ENCODE data around the gene MAP4K3. TPM values are rescaled to one million over a fixed set of nuclear protein-coding genes. Genes with fewer than 3 reads are reported as not detected.

Gene MAP4K3
- total and polyA plus RNA-seq, 10 of the 15 experiments (the other 5 are each of a cell fraction or from before 2014, with no cell fraction given): 0.04 to 0.95 (median 0.21) TPM; not detected in 1

DNA sequence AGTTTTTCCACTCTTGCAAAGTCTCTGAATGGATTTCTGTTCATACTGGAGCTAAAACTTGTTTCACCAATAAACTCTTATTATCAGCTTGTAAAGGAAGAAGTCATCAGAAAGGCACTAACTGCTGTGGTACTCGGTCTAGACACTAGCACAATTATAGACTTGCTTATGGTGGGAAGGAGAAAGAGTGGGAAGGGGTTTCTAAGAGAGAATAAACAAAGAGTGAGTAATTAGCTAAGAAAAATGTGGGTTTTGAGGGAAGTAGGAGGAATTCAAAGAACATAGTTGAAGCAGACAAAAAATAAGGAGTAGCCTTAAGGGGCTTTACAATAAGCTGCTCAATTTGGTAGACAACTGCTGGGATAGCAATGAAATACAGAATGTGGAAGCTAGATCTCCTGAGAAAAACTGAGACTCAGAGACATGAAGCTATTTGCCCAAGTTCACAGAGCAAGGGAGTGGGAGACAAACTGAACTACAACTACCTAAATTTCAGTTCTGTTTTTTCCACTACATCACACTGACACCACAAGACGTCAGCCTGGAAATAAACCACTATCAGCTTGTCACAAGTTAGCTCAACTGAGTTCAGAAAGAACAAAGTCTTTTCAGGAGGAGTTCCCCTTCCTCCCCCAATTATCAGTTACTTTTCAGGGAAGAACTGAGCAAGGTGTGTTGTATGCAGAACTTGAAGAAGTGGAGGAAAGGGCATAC, 59.7 kb downstream of the MAP4K3 start (continued):
- TF ChIP-seq, protein P1, sequence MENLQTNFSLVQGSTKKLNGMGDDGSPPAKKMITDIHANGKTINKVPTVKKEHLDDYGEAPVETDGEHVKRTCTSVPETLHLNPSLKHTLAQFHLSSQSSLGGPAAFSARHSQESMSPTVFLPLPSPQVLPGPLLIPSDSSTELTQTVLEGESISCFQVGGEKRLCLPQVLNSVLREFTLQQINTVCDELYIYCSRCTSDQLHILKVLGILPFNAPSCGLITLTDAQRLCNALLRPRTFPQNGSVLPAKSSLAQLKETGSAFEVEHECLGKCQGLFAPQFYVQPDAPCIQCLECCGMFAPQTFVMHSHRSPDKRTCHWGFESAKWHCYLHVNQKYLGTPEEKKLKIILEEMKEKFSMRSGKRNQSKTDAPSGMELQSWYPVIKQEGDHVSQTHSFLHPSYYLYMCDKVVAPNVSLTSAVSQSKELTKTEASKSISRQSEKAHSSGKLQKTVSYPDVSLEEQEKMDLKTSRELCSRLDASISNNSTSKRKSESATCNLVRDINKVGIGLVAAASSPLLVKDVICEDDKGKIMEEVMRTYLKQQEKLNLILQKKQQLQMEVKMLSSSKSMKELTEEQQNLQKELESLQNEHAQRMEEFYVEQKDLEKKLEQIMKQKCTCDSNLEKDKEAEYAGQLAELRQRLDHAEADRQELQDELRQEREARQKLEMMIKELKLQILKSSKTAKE (IDR thresholded peaks at IDR 0.05; ENCODE audit: low read depth, poor library complexity, severe bottlenecking): peak; percentile 67
- TF ChIP-seq SMARCA5 (IDR thresholded peaks at IDR 0.05) (peak; percentile 84; the same call in 1 of the 2 replicates), EP300 (IDR thresholded peaks at IDR 0.05; ENCODE audit: borderline replicate concordance in 1 of 2, control insufficient read depth in 1 of 2, low read depth in 2 of 2, low read length in 2 of 2) (peak; percentile 96 to 97; a peak in 3 of 4 replicates), CREB1 (IDR thresholded peaks at IDR 0.05; ENCODE audit: low read depth) (peak; percentile 98), PAX5 (IDR thresholded peaks at IDR 0.05; ENCODE audit: borderline replicate concordance, low read depth, low read length) (peak; percentile 73), ZNF274 (IDR thresholded peaks at IDR 0.05; ENCODE audit: insufficient read depth, insufficient read length) (no peak), IRF4 (IDR thresholded peaks at IDR 0.05; ENCODE audit: low read depth, low read length) (peak; percentile 75; the same call in 1 of the 2 replicates), CBX5 (IDR thresholded peaks at IDR 0.05; ENCODE audit: low read depth) (0 out of 2 replicates have a peak, but pooled peaks have one; percentile 27), IKZF1 (conservative IDR thresholded peaks at IDR 0.05) (peak; percentile 85), DPF2 (IDR thresholded peaks at IDR 0.05) (peak; percentile 92), GATAD2B (conservative IDR thresholded peaks at IDR 0.05; ENCODE audit: low read depth) (peak; percentile 46; the same call in 1 of the 2 replicates), MTA2 (IDR thresholded peaks at IDR 0.05; ENCODE audit: low read depth) (peak; percentile 95), CHD2 (IDR thresholded peaks at IDR 0.05; ENCODE audit: borderline replicate concordance, low read depth, low read length) (peak; percentile 81), CHD1 (IDR thresholded peaks at IDR 0.05; ENCODE audit: low read depth, low read length) (no peak), ASH2L (IDR thresholded peaks at IDR 0.05; ENCODE audit: borderline replicate concordance, low read depth) (no peak), RAD51 (IDR thresholded peaks at IDR 0.05) (peak; percentile 56), RUNX3 (IDR thresholded peaks at IDR 0.05; ENCODE audit: low read length) (peak; percentile 78), BACH1 (IDR thresholded peaks at IDR 0.05; ENCODE audit: borderline replicate concordance) (peak; percentile 79; the same call in 1 of the 2 replicates), SPI1 (IDR thresholded peaks at IDR 0.05; ENCODE audit: borderline replicate concordance, insufficient read depth, low read depth, low read length) (peak; percentile 97), IKZF2 (IDR thresholded peaks at IDR 0.05) (peak; percentile 95)
- TF ChIP-seq, protein P2, sequence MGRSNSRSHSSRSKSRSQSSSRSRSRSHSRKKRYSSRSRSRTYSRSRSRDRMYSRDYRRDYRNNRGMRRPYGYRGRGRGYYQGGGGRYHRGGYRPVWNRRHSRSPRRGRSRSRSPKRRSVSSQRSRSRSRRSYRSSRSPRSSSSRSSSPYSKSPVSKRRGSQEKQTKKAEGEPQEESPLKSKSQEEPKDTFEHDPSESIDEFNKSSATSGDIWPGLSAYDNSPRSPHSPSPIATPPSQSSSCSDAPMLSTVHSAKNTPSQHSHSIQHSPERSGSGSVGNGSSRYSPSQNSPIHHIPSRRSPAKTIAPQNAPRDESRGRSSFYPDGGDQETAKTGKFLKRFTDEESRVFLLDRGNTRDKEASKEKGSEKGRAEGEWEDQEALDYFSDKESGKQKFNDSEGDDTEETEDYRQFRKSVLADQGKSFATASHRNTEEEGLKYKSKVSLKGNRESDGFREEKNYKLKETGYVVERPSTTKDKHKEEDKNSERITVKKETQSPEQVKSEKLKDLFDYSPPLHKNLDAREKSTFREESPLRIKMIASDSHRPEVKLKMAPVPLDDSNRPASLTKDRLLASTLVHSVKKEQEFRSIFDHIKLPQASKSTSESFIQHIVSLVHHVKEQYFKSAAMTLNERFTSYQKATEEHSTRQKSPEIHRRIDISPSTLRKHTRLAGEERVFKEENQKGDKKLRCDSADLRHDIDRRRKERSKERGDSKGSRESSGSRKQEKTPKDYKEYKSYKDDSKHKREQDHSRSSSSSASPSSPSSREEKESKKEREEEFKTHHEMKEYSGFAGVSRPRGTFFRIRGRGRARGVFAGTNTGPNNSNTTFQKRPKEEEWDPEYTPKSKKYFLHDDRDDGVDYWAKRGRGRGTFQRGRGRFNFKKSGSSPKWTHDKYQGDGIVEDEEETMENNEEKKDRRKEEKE (IDR thresholded peaks at IDR 0.05): no peak
- TF ChIP-seq, protein P3, sequence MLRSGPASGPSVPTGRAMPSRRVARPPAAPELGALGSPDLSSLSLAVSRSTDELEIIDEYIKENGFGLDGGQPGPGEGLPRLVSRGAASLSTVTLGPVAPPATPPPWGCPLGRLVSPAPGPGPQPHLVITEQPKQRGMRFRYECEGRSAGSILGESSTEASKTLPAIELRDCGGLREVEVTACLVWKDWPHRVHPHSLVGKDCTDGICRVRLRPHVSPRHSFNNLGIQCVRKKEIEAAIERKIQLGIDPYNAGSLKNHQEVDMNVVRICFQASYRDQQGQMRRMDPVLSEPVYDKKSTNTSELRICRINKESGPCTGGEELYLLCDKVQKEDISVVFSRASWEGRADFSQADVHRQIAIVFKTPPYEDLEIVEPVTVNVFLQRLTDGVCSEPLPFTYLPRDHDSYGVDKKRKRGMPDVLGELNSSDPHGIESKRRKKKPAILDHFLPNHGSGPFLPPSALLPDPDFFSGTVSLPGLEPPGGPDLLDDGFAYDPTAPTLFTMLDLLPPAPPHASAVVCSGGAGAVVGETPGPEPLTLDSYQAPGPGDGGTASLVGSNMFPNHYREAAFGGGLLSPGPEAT (IDR thresholded peaks at IDR 0.05; ENCODE audit: low read depth): peak; percentile 93
- TF ChIP-seq, protein P4, sequence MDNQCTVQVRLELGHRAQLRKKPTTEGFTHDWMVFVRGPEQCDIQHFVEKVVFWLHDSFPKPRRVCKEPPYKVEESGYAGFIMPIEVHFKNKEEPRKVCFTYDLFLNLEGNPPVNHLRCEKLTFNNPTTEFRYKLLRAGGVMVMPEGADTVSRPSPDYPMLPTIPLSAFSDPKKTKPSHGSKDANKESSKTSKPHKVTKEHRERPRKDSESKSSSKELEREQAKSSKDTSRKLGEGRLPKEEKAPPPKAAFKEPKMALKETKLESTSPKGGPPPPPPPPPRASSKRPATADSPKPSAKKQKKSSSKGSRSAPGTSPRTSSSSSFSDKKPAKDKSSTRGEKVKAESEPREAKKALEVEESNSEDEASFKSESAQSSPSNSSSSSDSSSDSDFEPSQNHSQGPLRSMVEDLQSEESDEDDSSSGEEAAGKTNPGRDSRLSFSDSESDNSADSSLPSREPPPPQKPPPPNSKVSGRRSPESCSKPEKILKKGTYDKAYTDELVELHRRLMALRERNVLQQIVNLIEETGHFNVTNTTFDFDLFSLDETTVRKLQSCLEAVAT (IDR thresholded peaks at IDR 0.05): peak; percentile 74
